Midbrain (tissue), 1 donor: Measurements from ENCODE around the gene PFN1.
"Not testable (repeated sequence)": the region's sequence is repeated elsewhere in the genome, so short reads cannot be mapped to it uniquely, and the experiment has no call there.

Experiments used
- DNase-seq: peaks from one replicate; lab custom pipeline; 2025; lab: John Stamatoyannopoulos, UW

Gene PFN1

GRCh38 chr17:4921320-4921719, 27.0 kb downstream of the PFN1 start:
- DNase-seq = no peak

GRCh38 chr17:4920351-4921048, 27.8 kb downstream of the PFN1 start:
- no peak for DNase-seq

GRCh38 chr17:4919511-4920047, 28.8 kb downstream of the PFN1 start:
- no peak for DNase-seq

- not testable (repeated sequence) for DNase-seq
Measured at GRCh38 chr17:4914551-4914950, 33.8 kb downstream of the PFN1 start.

GRCh38 chr17:4913994-4914393, 34.3 kb downstream of the PFN1 start:
- DNase-seq = no peak

GRCh38 chr17:4908711-4909496, 39.4 kb downstream of the PFN1 start:
- peak; percentile 84 for DNase-seq

GRCh38 chr17:4908301-4908700, 40.0 kb downstream of the PFN1 start:
- no peak for DNase-seq

- not testable (repeated sequence) for DNase-seq
Measured at GRCh38 chr17:4906642-4907041, 41.7 kb downstream of the PFN1 start.

- peak; percentile 71 for DNase-seq
Measured at GRCh38 chr17:4903051-4903818, 45.1 kb downstream of the PFN1 start, which contains the start of gene CHRNE. Gene CHRNE, minus strand, starts transcription at chr17:4903098. Its CDS starts 35 bp downstream, at chr17:4903063.

GRCh38 chr17:4902540-4902939, 45.8 kb downstream of the PFN1 start:
- no peak for DNase-seq

GRCh38 chr17:4901648-4902344, 46.5 kb downstream of the PFN1 start:
- DNase-seq = peak; percentile 43

GRCh38 chr17:4901108-4901647, 47.2 kb downstream of the PFN1 start:
- no peak for DNase-seq

GRCh38 chr17:4900231-4901107, 47.9 kb downstream of the PFN1 start:
- DNase-seq = no peak

GRCh38 chr17:4899341-4900230, 48.7 kb downstream of the PFN1 start, which contains the start of gene C17orf107:
Gene C17orf107, plus strand, starts transcription at chr17:4899536. Its CDS starts 227 bp downstream, at chr17:4899763.
- no peak for DNase-seq

GRCh38 chr17:4898927-4899326, 49.4 kb downstream of the PFN1 start:
- DNase-seq = no peak

GRCh38 chr17:4898351-4898750, 50.0 kb downstream of the PFN1 start:
- no peak for DNase-seq

- no peak for DNase-seq
Measured at GRCh38 chr17:4897785-4898184, 50.5 kb downstream of the PFN1 start.

GRCh38 chr17:4897198-4897687, 51.1 kb downstream of the PFN1 start:
- no peak for DNase-seq
